GM23248 (cell line): ENCODE data around the gene EIPR1. TPM values are rescaled to one million over a fixed set of nuclear protein-coding genes. Genes with fewer than 3 reads are reported as not detected.
"Not testable (repeated sequence)": the region's sequence is repeated elsewhere in the genome, so short reads cannot be mapped to it uniquely, and the experiment has no call there.

ENCODE experiments used
- DNase-seq: peaks from one replicate; pipeline ENCODE4 v3.0.0-alpha.2; 2015
- H2AFZ ChIP-seq: fragments of 200-600 bp; sonication (generic); 2 replicates; pipeline ENCODE4 v1.6.1; 2016; ENCODE audit warnings: antibody characterized with exemption
- H3F3A ChIP-seq: fragments of 200-600 bp; sonication (generic); 2 replicates; pipeline ENCODE4 v1.6.1; 2016; ENCODE audit warnings: mild to moderate bottlenecking, antibody characterized with exemption, mixed run types; ENCODE audit not compliant: insufficient read depth
- H3K27ac ChIP-seq: fragments of 200-600 bp; sonication (generic); 2 replicates; pipeline ENCODE4 v1.5.1; 2016; ENCODE audit warnings: mild to moderate bottlenecking
- H3K27me3 ChIP-seq: fragments of 200-600 bp; sonication (generic); replicated peaks from 2 replicates; pipeline ENCODE4 v1.6.1; 2016; ENCODE audit warnings: mild to moderate bottlenecking; ENCODE audit not compliant: insufficient read depth
- H3K36me3 ChIP-seq: fragments of 200-600 bp; sonication (generic); 2 replicates; pipeline ENCODE4 v1.6.1; 2016; ENCODE audit warnings: low read depth, mild to moderate bottlenecking
- H3K4me1 ChIP-seq: fragments of 200-600 bp; sonication (generic); 2 replicates; pipeline ENCODE4 v1.6.1; 2016; ENCODE audit warnings: mild to moderate bottlenecking; ENCODE audit not compliant: insufficient read depth
- H3K4me2 ChIP-seq: fragments of 200-600 bp; sonication (generic); one replicate; pipeline ENCODE4 v1.6.1; 2016; ENCODE audit warnings: mild to moderate bottlenecking; ENCODE audit not compliant: unreplicated experiment
- H3K4me3 ChIP-seq: fragments of 200-600 bp; sonication (generic); 2 replicates; pipeline ENCODE4 v1.5.1; 2016; ENCODE audit warnings: mild to moderate bottlenecking
- H3K79me2 ChIP-seq: fragments of 200-600 bp; sonication (generic); 2 replicates; pipeline ENCODE4 v1.6.1; 2016; ENCODE audit warnings: mild to moderate bottlenecking; ENCODE audit not compliant: insufficient read depth
- H3K9ac ChIP-seq: fragments of 200-600 bp; sonication (generic); 2 replicates; pipeline ENCODE4 v1.6.1; 2016; ENCODE audit warnings: mild to moderate bottlenecking
- H3K9me2 ChIP-seq: fragments of 200-600 bp; sonication (generic); 2 replicates; pipeline ENCODE4 v1.6.1; 2016; ENCODE audit warnings: mixed run types, mild to moderate bottlenecking, moderate library complexity; ENCODE audit not compliant: insufficient read depth
- H3K9me3 ChIP-seq: fragments of 200-600 bp; sonication (generic); one replicate; pipeline ENCODE4 v1.6.1; 2017; ENCODE audit warnings: low read depth
- H4K20me1 ChIP-seq: fragments of 200-600 bp; sonication (generic); 2 replicates; pipeline ENCODE4 v1.6.0; 2016; ENCODE audit not compliant: insufficient read depth
- EZH2 ChIP-seq: fragments of 200-600 bp; sonication (generic); IDR thresholded peaks from 2 replicates; pipeline ENCODE4 v1.6.1; 2018; ENCODE audit warnings: antibody characterized with exemption, mild to moderate bottlenecking; ENCODE audit not compliant: insufficient read depth, poor library complexity, severe bottlenecking
- EZH2phosphoT487 ChIP-seq: fragments of 200-600 bp; sonication (generic); IDR thresholded peaks from 2 replicates; pipeline ENCODE4 v1.6.1; 2018; ENCODE audit warnings: antibody characterized with exemption, moderate library complexity, mild to moderate bottlenecking, low read depth; ENCODE audit not compliant: insufficient read depth
- WGBS, 2 experiments: methylation state at CpG; one replicate each; pipeline ENCODE4 v1.1.6; 2015 to 2017; ENCODE audit warnings: low lambda C conversion rate in 2 of 2, low coverage in 1 of 2; ENCODE audit errors: missing lambda C conversion rate in 2 of 2; 5-methylcytosine and 5-hydroxymethylcytosine counted together
- in situ Hi-C: fragments of 300-500 bp; cut with MboI; formaldehyde crosslinking; loops from 2 replicates; pipeline ENCODE4 v1.15.0; 2020
- polyA plus RNA-seq: library from polyadenylated mRNA; unstranded; fragments of >200 nt; fragmentation: Nextera tagmentation; extraction: Ambion mirVana; gene quantifications from 2 replicates; pipeline ENCODE4 v1.2.1, GENCODE V29; 2016
- total RNA-seq: library from RNA; depleted of rRNA; stranded (reverse); fragments of >200 nt; shearing (Covaris generic); gene quantifications from 2 replicates; pipeline ENCODE4 v1.2.3, GENCODE V29; 2014

Gene EIPR1
- total and polyA plus RNA-seq, 2 experiments from 2014 or later = 20.2 to 46.5 TPM

DNA sequence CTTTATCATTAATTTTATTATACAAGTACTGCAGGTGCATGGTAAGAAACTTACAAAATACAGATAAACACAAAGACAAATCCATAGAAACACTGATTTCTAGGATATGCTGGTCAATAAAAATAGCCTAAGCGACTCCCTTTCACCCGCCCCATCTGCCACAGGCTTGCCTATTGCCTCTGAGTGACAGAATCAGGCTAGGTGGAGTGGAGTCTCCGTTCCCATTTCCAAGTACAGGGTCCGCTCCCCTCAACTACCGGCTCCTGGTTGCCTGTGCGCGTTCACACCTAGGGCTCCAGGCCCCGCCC is 1.7 kb upstream of the EIPR1 start:
- no peak for DNase-seq
- Histone ChIP-seq H3K9me2 (no peaks in the 10 kb centered on the region), H3K27me3 (no peaks in the 10 kb centered on the region), H2AFZ (peak overlapping the region; percentile 79), H3K9ac (peak overlapping the region; percentile 98), H3K4me3 (peak overlapping the region; percentile 89), H3K9me3 (no peaks in the 10 kb centered on the region), H3K79me2 (peaks cover 70% of the 10 kb centered on the region), H3K27ac (peak overlapping the region; percentile 93), H3F3A (peaks cover 13% of the 10 kb centered on the region), H3K4me1 (peaks cover 24% of the 10 kb centered on the region), H3K36me3 (peaks cover 7% of the 10 kb centered on the region; the same call in 1 of the 2 replicates), H3K4me2 (peak overlapping the region; percentile 85), H4K20me1 (no peaks in the 10 kb centered on the region)
- no peak for TF ChIP-seq EZH2
- no peak for TF ChIP-seq EZH2phosphoT487
- WGBS, 2 experiments = 1 to 2% methylated on average over 8 of the region's 8 CpGs
- in situ Hi-C loops = no loop called here

DNA sequence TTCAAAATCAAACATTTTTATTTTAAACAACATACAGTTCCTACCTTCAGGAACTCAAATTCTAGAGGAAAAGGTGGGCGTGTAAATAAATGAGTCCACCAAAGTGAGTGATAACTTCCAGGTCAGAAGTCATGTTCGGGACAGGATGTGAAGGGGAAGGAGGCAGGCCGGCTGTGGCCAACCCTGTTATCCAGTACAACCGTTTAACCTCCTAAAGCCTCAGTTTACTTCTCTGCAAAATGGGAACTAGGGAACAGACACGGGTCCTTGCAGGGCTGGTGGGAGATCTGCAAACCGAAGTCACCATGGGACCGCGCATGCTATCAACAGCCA is 373 bp downstream of the EIPR1 start:
- H3K79me2 ChIP-seq = peaks cover 49% of the 10 kb centered on the region
- peak; percentile 72 for DNase-seq
- H3K27me3 ChIP-seq = no peaks in the 10 kb centered on the region
- 2 to 3% methylated on average over 8 of the region's 8 CpGs for WGBS, 2 experiments
- H3K9ac ChIP-seq = peak overlapping the region; percentile 77
- H3K9me3 ChIP-seq = no peaks in the 10 kb centered on the region
- in situ Hi-C loops = no loop called here
- H3K27ac ChIP-seq = peak overlapping the region; percentile 79
- H4K20me1 ChIP-seq = no peaks in the 10 kb centered on the region
- H3K4me3 ChIP-seq = peak overlapping the region; percentile 93
- H3K9me2 ChIP-seq = no peaks in the 10 kb centered on the region
- H3K4me1 ChIP-seq = peaks cover 24% of the 10 kb centered on the region
- H3K4me2 ChIP-seq = peak overlapping the region; percentile 91
- H2AFZ ChIP-seq = peak overlapping the region; percentile 96
- TF ChIP-seq EZH2phosphoT487 = no peak
- no peak for TF ChIP-seq EZH2
- peaks cover 13% of the 10 kb centered on the region for H3F3A ChIP-seq
- 0 out of 2 replicates have a peak, but pooled peaks cover 4% of the 10 kb centered on the region for H3K36me3 ChIP-seq

DNA sequence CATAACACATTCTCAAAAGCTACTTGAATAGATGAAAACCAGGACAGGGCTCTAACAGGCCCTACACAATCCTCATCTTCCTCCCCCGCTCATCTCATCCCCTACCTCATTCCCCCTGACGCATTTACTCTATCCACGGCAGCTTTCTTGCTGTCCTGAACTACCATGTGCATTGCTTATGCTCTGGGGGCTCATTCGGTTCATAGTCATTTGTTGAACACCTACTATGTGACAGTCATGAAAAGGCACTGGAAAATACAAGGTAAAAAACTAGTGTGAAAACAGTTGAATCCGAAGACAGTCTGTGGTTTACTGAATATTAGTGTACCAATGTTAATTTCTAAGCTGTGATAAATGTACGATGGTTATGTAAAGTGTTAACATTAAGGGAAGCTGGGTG is 797 bp downstream of the EIPR1 start:
- Histone ChIP-seq H2AFZ (peak overlapping the region; percentile 96), H3K79me2 (peaks cover 45% of the 10 kb centered on the region), H3K36me3 (0 out of 2 replicates have a peak, but pooled peaks cover 4% of the 10 kb centered on the region), H3K27me3 (no peaks in the 10 kb centered on the region), H3K27ac (peak overlapping the region; percentile 79; the same call in 1 of the 2 replicates), H3K4me3 (peak overlapping the region; percentile 93), H3K9ac (peak overlapping the region; percentile 77), H3K4me2 (peak overlapping the region; percentile 91), H3K9me2 (no peaks in the 10 kb centered on the region), H4K20me1 (no peaks in the 10 kb centered on the region), H3K4me1 (peaks cover 24% of the 10 kb centered on the region), H3F3A (peaks cover 13% of the 10 kb centered on the region), H3K9me3 (no peaks in the 10 kb centered on the region)
- WGBS, 2 experiments = 46% methylated on average over 6 of the region's 6 CpGs
- in situ Hi-C loops = no loop called here
- no peak for TF ChIP-seq EZH2phosphoT487
- no peak for TF ChIP-seq EZH2
- DNase-seq = no peak

DNA sequence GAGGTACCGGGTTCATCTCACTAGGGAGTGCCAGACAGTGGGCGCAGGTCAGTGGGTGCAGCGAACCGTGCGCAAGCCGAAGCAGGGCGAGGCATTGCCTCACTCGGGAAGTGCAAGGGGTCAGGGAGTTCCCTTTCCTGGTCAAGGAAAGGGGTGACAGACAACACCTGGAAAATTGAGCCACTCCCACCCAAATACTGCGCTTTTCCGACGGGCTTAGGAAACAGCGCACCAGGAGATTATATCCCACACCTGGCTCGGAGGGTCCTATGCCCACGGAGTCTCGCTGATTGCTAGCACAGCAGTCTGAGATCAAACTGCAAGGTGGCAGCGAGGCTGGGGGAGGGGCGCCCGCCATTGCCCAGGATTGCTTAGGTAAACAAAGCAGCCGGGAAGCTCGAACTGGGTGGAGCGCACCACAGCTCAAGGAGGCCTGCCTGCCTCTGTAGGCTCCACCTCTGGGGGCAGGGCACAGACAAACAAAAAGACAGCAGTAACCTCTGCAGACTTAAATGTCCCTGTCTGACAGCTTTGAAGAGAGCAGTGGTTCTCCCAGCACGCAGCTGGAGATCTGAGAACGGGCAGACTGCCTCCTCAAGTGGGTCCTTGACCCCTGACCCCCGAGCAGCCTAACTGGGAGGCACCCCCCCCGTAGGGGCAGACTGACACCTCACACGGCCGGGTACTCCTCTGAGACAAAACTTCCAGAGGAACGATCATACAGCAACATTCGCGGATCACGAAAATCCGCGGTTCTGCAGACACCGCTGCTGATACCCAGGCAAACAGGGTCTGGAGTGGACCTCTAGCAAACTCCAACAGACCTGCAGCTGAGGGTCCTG is 8.1 kb downstream of the EIPR1 start:
- H3K36me3 ChIP-seq, H3K27me3 ChIP-seq, H2AFZ ChIP-seq, H3K4me1 ChIP-seq, H3K4me3 ChIP-seq, DNase-seq, H3K9me2 ChIP-seq, H3K4me2 ChIP-seq, H3K9me3 ChIP-seq, H3K9ac ChIP-seq, H3F3A ChIP-seq, in situ Hi-C loops, H3K27ac ChIP-seq, H4K20me1 ChIP-seq: not testable (repeated sequence)
- peaks cover 43% of the 10 kb centered on the region for H3K79me2 ChIP-seq
- 90 to 91% methylated on average over 27 to 32 of the region's 34 CpGs for WGBS, 2 experiments

DNA sequence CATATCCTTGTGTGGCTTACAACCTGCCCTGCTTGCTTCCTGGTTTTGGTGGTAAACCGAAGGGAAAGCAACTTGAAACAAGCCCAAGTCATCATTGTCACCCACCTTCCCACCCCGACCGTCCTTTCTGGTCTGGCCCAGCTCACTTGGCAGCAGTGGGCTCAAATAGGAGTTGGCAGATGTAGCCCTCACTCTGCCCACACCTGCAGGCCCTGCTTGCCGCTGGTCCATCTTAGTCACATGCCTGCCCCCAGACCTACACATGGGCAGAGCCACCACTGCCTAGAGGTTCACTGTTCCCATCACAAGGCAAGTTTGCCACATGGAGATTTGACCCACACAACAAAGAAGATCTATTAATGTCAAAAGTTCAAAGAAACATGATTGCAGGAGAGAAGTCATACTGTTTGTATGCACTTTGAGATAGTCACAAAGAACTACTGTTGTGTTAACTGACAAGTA is 9.3 kb downstream of the EIPR1 start:
- H3K79me2 ChIP-seq = peaks cover 56% of the 10 kb centered on the region

More for the DNA sequence above, 9.3 kb downstream of the EIPR1 start:
- H3K27ac ChIP-seq = no peak overlapping the region
- H3K36me3 ChIP-seq = 0 out of 2 replicates have a peak, but pooled peaks cover 6% of the 10 kb centered on the region
- TF ChIP-seq EZH2 (no peak), EZH2phosphoT487 (no peak)
- H3K9me2 ChIP-seq = no peaks in the 10 kb centered on the region
- H3F3A ChIP-seq = no peaks in the 10 kb centered on the region
- H3K9ac ChIP-seq = no peak overlapping the region
- H4K20me1 ChIP-seq = no peaks in the 10 kb centered on the region
- H3K4me1 ChIP-seq = no peaks in the 10 kb centered on the region
- in situ Hi-C loops = no loop called here
- no peak overlapping the region for H3K4me3 ChIP-seq
- H3K4me2 ChIP-seq = no peak overlapping the region
- H3K9me3 ChIP-seq = no peaks in the 10 kb centered on the region
- no peaks in the 10 kb centered on the region for H3K27me3 ChIP-seq
- 91 to 100% methylated on average over 4 of the region's 4 CpGs for WGBS, 2 experiments
- no peak for DNase-seq
- H2AFZ ChIP-seq = no peak overlapping the region
